Measurements from ENCODE around the gene ABCG4. TPM values are rescaled to one million over a fixed set of nuclear protein-coding genes. Genes with fewer than 3 reads are reported as not detected.

The ABCG4 gene
- total and polyA plus RNA-seq, 2 of the 8 experiments (the other 6 are each of a cell fraction or from before 2014, with no cell fraction given): 1.8 to 2.3 TPM

GRCh38 chr11:119192111-119192510 lies 43.3 kb downstream of the ABCG4 start (continued):
- no peak for TF ChIP-seq CHD7 (IDR thresholded peaks at IDR 0.05; ENCODE audit: insufficient replicate concordance, low read length)

Data from H1 (cell line).